HL-60 (cell line): ENCODE results near the gene MYD88.
A peak's percentile ranks its signal among the peaks of the same experiment; 100 is the strongest.
"Not testable (repeated sequence)": the region's sequence is repeated elsewhere in the genome, so short reads cannot be mapped to it uniquely, and the experiment has no call there.

ENCODE experiments used
- DNase-seq, 2 experiments: peaks; one replicate each; pipeline ENCODE4 v3.0.0-alpha.2; 2010 to 2020; ENCODE audit warnings: low read depth in 1 of 2, low spot score in 1 of 2
- H3K27ac ChIP-seq: fragments of 250-450 bp; sonication (Bioruptor Pico); replicated peaks from 2 replicates; pipeline ENCODE4 v1.5.1; 2020; ENCODE audit warnings: mild to moderate bottlenecking, moderate library complexity
- H3K27me3 ChIP-seq: fragments of 250-450 bp; sonication (Bioruptor Pico); 2 replicates; pipeline ENCODE4 v1.5.1; 2021; ENCODE audit warnings: mild to moderate bottlenecking, moderate library complexity; ENCODE audit not compliant: insufficient read depth, poor library complexity, severe bottlenecking
- H3K4me3 ChIP-seq: replicated peaks from 2 replicates; pipeline ENCODE4 v1.5.1; 2011; ENCODE audit warnings: mild to moderate bottlenecking, control low read depth, low read length; ENCODE audit not compliant: insufficient read depth
- CTCF ChIP-seq: IDR thresholded peaks from one replicate; pipeline ENCODE4 v1.5.1; 2011; ENCODE audit warnings: low read length, control low read depth, inconsistent platforms; ENCODE audit not compliant: insufficient read depth
- GABPA ChIP-seq: IDR thresholded peaks from 2 replicates; pipeline ENCODE4 v1.6.1; 2012; ENCODE audit warnings: low read depth
- POLR2AphosphoS5 ChIP-seq: IDR thresholded peaks from 2 replicates; pipeline ENCODE4 v1.6.1; 2012; ENCODE audit warnings: low read depth
- SPI1 ChIP-seq: IDR thresholded peaks from 2 replicates; pipeline ENCODE4 v1.6.1; 2012; ENCODE audit warnings: low read depth, mild to moderate bottlenecking, borderline replicate concordance
- TF ChIP-seq, protein P1 (sequence below): IDR thresholded peaks from 2 replicates; pipeline ENCODE4 v1.6.1; 2012; ENCODE audit warnings: low read depth; ENCODE audit not compliant: insufficient replicate concordance

The MYD88 gene

GRCh38 chr3:38133557-38134405 is 4.7 kb upstream of the MYD88 start:
- no peak overlapping the region for H3K4me3 ChIP-seq
- no peak overlapping the region for H3K27ac ChIP-seq
- H3K27me3 ChIP-seq, result no peaks in the 10 kb centered on the region
- no peak for TF ChIP-seq CTCF
- TF ChIP-seq, protein P1, sequence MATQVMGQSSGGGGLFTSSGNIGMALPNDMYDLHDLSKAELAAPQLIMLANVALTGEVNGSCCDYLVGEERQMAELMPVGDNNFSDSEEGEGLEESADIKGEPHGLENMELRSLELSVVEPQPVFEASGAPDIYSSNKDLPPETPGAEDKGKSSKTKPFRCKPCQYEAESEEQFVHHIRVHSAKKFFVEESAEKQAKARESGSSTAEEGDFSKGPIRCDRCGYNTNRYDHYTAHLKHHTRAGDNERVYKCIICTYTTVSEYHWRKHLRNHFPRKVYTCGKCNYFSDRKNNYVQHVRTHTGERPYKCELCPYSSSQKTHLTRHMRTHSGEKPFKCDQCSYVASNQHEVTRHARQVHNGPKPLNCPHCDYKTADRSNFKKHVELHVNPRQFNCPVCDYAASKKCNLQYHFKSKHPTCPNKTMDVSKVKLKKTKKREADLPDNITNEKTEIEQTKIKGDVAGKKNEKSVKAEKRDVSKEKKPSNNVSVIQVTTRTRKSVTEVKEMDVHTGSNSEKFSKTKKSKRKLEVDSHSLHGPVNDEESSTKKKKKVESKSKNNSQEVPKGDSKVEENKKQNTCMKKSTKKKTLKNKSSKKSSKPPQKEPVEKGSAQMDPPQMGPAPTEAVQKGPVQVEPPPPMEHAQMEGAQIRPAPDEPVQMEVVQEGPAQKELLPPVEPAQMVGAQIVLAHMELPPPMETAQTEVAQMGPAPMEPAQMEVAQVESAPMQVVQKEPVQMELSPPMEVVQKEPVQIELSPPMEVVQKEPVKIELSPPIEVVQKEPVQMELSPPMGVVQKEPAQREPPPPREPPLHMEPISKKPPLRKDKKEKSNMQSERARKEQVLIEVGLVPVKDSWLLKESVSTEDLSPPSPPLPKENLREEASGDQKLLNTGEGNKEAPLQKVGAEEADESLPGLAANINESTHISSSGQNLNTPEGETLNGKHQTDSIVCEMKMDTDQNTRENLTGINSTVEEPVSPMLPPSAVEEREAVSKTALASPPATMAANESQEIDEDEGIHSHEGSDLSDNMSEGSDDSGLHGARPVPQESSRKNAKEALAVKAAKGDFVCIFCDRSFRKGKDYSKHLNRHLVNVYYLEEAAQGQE, result no peak
- no peak for TF ChIP-seq GABPA
- no peak for TF ChIP-seq POLR2AphosphoS5
- TF ChIP-seq SPI1, result no peak
- no peak for DNase-seq

- DNase-seq, H3K27ac ChIP-seq, H3K27me3 ChIP-seq, H3K4me3 ChIP-seq: not testable (repeated sequence)
Measured at GRCh38 chr3:38134517-38135143, 3.8 kb upstream of the MYD88 start.

DNA sequence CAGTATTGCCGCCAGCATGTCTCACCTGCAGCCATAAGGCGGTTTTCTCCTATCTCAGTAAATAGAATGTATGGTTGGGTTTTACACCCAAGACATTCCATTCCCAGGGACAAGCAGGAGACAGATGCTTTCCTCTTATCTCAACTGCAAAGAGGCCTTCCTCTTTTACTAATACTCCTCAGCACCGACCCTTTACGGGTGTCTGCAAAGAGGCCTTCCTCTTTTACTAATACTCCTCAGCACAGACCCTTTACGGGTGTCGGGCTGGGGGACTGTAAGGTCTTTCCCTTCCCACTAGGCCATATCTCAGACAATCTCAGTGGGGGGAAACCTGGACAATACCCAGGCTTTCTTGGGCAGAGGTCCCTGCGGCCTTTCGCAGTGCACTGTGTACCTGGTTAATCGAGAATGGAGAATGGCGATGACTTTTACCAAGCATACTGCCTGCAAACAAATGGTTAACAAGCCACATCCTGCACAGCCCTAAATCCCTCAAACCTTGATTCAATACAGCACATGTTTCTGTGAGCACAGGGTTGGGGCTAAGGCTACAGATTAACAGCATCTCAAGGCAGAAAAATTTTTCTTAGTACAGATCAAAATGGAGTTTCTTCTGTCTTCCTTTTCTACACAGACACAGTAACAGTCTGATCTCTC is 2.7 kb upstream of the MYD88 start:
- H3K27me3 ChIP-seq, result not testable (repeated sequence)
- Histone ChIP-seq H3K4me3 (peak overlapping the region; percentile 74), H3K27ac (peak overlapping the region; percentile 60)
- TF ChIP-seq SPI1, result peak; percentile 98
- peak in 1 of 2 experiments; percentile 65 for DNase-seq

DNA sequence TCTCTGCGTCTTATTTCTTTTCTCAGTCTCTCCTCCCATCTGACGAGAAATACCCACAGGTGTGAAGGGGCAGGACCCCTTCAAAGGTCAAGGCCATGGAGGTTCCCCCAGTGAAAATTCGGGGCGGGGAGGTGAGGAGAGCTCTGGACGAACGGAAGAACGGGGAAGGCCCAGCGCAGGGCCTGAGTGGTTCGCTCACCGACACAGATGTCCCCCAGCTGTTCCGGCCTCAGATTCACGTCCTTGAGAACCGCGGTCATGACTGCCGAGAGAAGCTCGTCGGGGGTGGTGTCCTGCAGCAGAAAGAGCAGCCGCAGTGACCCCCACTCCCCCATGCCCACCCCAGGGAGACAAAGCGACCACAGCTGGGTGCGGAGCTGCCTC is 2.1 kb upstream of the MYD88 start:
- TF ChIP-seq, protein P1, result no peak
- no peak for TF ChIP-seq GABPA
- TF ChIP-seq CTCF, result no peak
- TF ChIP-seq POLR2AphosphoS5, result no peak
- TF ChIP-seq SPI1, result no peak
- Histone ChIP-seq H3K4me3 (peak overlapping the region; percentile 74), H3K27me3 (no peaks in the 10 kb centered on the region), H3K27ac (peak overlapping the region; percentile 60)
- no peak for DNase-seq
